SK-N-MC (cell line): ENCODE data around the gene UBXN4.
"Not testable (repeated sequence)": the region's sequence is repeated elsewhere in the genome, so short reads cannot be mapped to it uniquely, and the experiment has no call there.

Experiments used
- DNase-seq: peaks from one replicate; pipeline ENCODE4 v3.0.0-alpha.2; 2011; ENCODE audit warnings: low read depth, low spot score
- H3K27ac ChIP-seq: fragments of 200-600 bp; sonication (generic); 2 replicates; pipeline ENCODE4 v1.5.1; 2016; ENCODE audit warnings: mixed run types
- H3K36me3 ChIP-seq: fragments of 200-600 bp; sonication (generic); 2 replicates; pipeline ENCODE4 v1.6.1; 2017; ENCODE audit warnings: antibody characterized with exemption, low read length, mixed read lengths; ENCODE audit not compliant: insufficient read depth
- H3K4me3 ChIP-seq: fragments of 200-600 bp; sonication (generic); 2 replicates; pipeline ENCODE4 v1.5.1; 2016
- H3K9ac ChIP-seq: fragments of 200-600 bp; sonication (generic); 2 replicates; pipeline ENCODE4 v1.8.0; 2017; ENCODE audit warnings: mixed run types, mixed read lengths; ENCODE audit not compliant: insufficient read length
- H3K9me3 ChIP-seq: fragments of 200-600 bp; sonication (generic); 2 replicates; pipeline ENCODE4 v1.6.1; 2017; ENCODE audit warnings: low read depth, mild to moderate bottlenecking, antibody characterized with exemption, low read length, moderate library complexity, mixed read lengths
- EZH2 ChIP-seq: fragments of 200-600 bp; sonication (generic); IDR thresholded peaks from one replicate; pipeline ENCODE4 v1.6.1; 2017; ENCODE audit warnings: antibody characterized with exemption
- FOXP2 ChIP-seq: optimal IDR thresholded peaks from 2 replicates; pipeline ENCODE3; 2011; ENCODE audit warnings: mild to moderate bottlenecking, moderate library complexity; ENCODE audit not compliant: insufficient read depth; ENCODE audit errors: extremely low read length, control extremely low read depth
- POLR2AphosphoS5 ChIP-seq: IDR thresholded peaks from 2 replicates; pipeline ENCODE4 v1.6.1; 2012; ENCODE audit warnings: mild to moderate bottlenecking, low read depth, low read length, borderline replicate concordance

UBXN4 gene, protein sequence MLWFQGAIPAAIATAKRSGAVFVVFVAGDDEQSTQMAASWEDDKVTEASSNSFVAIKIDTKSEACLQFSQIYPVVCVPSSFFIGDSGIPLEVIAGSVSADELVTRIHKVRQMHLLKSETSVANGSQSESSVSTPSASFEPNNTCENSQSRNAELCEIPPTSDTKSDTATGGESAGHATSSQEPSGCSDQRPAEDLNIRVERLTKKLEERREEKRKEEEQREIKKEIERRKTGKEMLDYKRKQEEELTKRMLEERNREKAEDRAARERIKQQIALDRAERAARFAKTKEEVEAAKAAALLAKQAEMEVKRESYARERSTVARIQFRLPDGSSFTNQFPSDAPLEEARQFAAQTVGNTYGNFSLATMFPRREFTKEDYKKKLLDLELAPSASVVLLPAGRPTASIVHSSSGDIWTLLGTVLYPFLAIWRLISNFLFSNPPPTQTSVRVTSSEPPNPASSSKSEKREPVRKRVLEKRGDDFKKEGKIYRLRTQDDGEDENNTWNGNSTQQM

DNA sequence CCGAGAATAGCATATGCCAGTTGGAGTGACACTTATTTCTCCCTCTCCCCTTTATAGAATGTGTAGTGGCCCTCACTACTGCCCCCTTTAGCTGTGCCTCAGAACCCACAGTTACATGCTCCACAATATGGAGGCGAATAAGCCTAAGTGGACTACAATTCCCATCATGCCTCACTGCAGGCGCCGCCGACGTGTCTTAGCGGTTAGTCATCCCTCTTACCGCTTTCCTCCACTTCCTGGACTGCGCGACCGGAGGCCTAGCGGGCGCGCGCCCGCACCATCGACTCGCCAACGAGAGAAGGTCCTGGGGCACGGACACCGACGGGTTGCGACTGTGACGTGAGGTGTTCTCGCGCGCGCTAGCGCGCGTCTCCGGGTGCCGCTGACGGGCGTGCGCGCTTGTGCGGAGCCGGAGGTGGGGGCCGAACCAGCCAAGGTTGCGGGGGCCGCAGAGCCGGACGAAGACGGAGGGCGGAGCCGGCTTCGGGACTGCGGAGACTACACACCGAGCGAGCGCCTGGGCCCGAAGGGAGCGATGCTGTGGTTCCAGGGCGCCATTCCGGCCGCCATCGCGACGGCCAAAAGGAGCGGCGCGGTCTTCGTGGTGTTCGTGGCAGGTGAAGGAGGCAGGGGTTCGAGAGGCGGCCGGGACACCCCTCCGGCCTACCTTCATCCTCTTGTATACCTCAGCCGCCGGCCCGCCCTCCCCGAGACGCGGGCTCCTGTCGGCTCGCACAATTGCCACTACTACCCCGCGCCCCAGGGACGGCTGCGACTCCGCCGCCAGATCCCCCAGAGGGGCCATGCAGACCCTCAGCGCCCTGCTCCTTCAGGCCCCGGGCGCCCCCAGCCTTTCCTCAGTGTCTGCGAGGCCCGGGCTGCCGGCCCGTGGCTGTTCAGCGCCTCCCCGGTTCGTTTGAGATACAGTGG is at the start of gene UBXN4:
Gene UBXN4, plus strand, starts transcription at position 461 of the 930 bp plus-strand sequence. Its CDS starts 75 bp downstream, at position 536.
- peak within 1 kb of the TSS; percentile 91 for H3K9ac ChIP-seq
- peak within 1 kb of the TSS; percentile 82 for H3K4me3 ChIP-seq
- peaks cover 7% of the 10 kb centered on the region for H3K36me3 ChIP-seq
- DNase-seq = peak; percentile 76
- peak within 1 kb of the TSS; percentile 73 for H3K27ac ChIP-seq
- no peaks in the 10 kb centered on the region for H3K9me3 ChIP-seq
- TF ChIP-seq FOXP2 (no peak), POLR2AphosphoS5 (peak; percentile 78)

DNA sequence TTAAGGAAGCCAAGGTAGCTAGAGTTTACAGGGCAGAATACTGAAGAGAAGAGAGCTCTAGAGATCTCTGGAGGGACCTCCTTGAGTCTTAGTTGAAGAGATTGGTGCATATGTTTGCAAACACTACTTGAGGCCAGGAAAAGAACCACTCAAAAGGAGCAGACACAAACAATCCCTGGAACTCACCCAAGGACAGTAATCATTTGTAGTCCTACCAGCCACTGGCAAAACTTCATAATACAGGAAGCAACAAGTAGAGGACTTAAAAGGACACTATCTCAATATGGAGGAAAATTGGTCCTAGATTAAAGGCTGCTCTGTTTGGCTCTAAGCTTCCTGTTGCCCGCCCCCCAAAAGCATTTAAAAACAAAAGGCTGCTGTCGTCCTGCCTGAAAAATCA is 46.9 kb upstream of the UBXN4 start:
- no peak for DNase-seq
- H3K9me3 ChIP-seq = no peaks in the 10 kb centered on the region
- H3K27ac ChIP-seq = 0 out of 2 replicates have a peak overlapping the region, but pooled peaks have one; percentile 25
- no peak overlapping the region for H3K4me3 ChIP-seq
- H3K9ac ChIP-seq = no peak overlapping the region
- TF ChIP-seq POLR2AphosphoS5 = no peak
- no peak for TF ChIP-seq EZH2
- TF ChIP-seq FOXP2 = no peak
- H3K36me3 ChIP-seq = peaks cover 15% of the 10 kb centered on the region

DNA sequence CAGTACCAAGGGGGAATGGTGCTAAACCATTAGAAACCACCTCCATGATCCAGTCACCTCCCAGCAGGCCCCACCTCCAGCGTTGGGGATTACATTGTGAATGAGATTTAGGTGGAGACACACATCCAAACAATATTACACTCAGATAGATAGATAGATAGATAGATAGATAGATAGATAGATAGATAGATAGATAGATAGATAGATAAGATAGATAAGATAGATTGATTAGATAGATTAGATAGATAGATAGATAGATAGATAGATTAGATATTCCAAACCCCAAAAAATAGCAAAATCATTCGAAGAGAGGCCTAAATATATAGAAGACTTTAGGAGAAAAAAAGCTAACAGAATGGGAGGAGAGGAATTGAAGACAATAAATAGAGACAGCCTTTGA is 42.8 kb upstream of the UBXN4 start:
- peaks cover 15% of the 10 kb centered on the region for H3K36me3 ChIP-seq
- no peak for DNase-seq
- H3K4me3 ChIP-seq = no peak overlapping the region
- H3K27ac ChIP-seq = no peak overlapping the region
- H3K9me3 ChIP-seq = no peaks in the 10 kb centered on the region
- H3K9ac ChIP-seq = no peak overlapping the region
- TF ChIP-seq POLR2AphosphoS5 = no peak

DNA sequence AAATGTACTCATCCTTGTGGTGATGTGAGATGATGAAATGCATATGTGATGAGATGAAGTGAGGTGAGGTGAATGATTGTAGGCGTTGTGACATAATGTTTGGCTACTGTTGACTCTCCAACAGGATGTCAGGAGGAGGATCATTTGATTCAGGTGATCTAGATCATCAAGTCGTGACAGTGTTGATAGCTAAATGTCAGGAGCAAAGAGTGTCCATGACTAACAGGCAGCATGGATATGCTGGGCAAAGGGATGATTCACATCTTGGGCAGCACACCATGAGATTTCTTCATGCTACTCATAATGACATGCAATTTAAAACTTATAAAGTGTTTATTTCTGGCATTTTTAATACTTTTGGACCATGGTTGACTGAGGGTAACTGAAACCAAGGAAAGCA is 40.2 kb upstream of the UBXN4 start:
- Histone ChIP-seq H3K9ac (no peak overlapping the region), H3K9me3 (no peaks in the 10 kb centered on the region), H3K27ac (no peak overlapping the region), H3K4me3 (no peak overlapping the region), H3K36me3 (peaks cover 2% of the 10 kb centered on the region; the same call in 1 of the 2 replicates)
- TF ChIP-seq POLR2AphosphoS5 (no peak), EZH2 (no peak), FOXP2 (no peak)
- DNase-seq = no peak

DNA sequence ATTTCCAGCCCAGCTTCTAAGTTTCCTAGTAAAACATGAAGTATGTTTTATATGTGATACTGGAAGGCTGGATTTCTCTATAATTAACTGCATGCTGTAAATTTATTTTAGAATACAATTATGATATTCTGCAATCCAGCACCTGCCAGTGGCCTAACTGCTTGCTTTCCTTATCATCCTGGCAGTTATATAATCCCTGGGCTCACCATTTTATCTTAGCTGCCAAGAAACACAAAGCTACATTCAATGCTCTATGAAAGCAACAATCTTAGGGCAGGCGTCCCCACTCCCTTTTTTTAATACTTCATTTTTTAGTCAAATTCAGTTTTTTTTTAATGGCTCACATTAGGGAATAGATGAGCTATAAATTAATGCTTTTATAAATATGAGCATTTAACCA is 38.4 kb upstream of the UBXN4 start:
- DNase-seq = no peak
- Histone ChIP-seq H3K9me3 (no peaks in the 10 kb centered on the region), H3K36me3 (no peaks in the 10 kb centered on the region), H3K9ac (no peak overlapping the region), H3K4me3 (no peak overlapping the region), H3K27ac (no peak overlapping the region)
- TF ChIP-seq POLR2AphosphoS5 (no peak), FOXP2 (no peak), EZH2 (no peak)

DNA sequence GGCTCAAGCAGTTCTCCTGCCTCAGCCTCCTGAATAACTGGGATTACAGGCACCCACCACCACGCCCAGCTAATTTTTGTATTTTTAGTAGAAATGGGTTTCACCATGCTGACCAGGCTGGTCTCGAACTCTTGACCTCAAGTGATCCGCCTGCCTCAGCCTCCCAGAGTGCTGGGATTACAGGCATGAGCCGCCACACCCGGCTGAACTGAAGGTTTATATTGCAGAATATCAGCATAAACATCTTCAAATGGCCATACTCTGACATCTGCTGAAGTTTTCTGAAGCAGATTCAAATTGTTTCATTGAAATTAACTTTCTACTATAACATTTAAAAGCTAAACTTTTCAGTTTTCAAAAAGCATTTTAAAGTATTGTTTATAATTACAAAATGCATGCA is 37.6 kb upstream of the UBXN4 start:
- DNase-seq, H3K27ac ChIP-seq, H3K9ac ChIP-seq, H3K4me3 ChIP-seq, H3K9me3 ChIP-seq, H3K36me3 ChIP-seq: not testable (repeated sequence)

DNA sequence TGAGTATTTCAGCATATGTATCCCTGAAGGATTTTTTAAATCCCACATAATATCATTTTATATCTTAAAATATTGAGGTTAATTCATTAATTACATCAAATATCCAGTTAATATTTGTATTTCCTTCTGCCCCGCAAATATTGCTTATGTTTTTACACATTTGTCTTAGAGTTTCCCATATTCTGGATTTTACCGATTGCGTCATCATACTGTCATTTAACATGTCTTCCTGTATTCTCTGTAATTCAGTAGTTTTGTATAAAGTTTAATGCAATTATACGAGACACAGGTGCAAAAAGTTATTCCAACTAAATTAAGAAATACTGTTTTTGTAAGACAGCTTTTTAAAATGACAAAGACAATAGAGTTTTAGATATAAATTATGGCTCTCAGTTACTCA is 33.5 kb upstream of the UBXN4 start:
- H3K9me3 ChIP-seq = no peaks in the 10 kb centered on the region
- DNase-seq = no peak
- H3K27ac ChIP-seq = no peak overlapping the region
- peaks cover 17% of the 10 kb centered on the region for H3K36me3 ChIP-seq
- no peak overlapping the region for H3K4me3 ChIP-seq
- TF ChIP-seq POLR2AphosphoS5 (no peak), FOXP2 (no peak), EZH2 (no peak)
- no peak overlapping the region for H3K9ac ChIP-seq

DNA sequence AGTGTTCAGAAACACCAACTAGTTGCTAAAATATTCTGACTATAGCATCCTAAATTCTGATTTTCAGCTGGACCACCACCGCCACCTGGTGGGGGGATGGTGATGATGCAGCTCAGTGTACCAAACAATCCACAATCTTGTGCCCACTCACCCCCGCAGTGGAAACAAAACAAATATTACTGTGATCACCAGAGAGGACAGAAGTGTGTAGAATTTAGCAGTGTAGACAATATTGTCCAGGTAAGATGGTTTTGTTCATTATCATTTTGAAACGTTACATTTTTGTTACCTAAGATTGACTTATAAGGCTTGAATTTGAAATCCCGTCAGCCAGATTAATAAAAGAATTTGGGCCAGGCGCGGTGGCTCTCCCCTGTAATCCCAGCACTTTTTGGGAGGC is 31.7 kb upstream of the UBXN4 start:
- Histone ChIP-seq H3K4me3 (no peak overlapping the region), H3K27ac (no peak overlapping the region), H3K9me3 (no peaks in the 10 kb centered on the region), H3K36me3 (peaks cover 17% of the 10 kb centered on the region), H3K9ac (no peak overlapping the region)
- TF ChIP-seq EZH2 = no peak
- no peak for TF ChIP-seq POLR2AphosphoS5
- no peak for TF ChIP-seq FOXP2
- DNase-seq = peak; percentile 10

DNA sequence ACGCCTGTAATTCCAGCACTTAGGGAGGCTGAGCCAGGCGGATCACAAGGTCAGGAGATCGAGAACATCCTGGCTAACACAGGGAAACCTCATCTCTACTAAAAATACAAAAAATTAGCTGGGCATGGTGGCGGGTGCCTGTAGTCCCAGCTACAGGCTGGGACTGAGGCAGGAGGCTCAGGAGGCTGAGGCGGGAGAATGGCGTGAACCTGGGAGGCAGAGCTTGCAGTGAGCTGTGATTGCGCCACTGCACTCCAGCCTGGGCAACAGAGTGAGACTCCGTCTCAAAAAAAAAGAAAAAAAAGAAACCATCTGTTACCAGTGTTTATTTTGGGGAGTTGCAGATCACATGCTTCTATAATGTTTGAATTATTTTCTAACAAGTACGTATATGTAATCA is 26.6 kb upstream of the UBXN4 start:
- not testable (repeated sequence) for DNase-seq, H3K27ac ChIP-seq, H3K9me3 ChIP-seq, H3K4me3 ChIP-seq, H3K9ac ChIP-seq
- peaks cover 23% of the 10 kb centered on the region for H3K36me3 ChIP-seq
